ENCODE measurements around the gene INTS7. TPM values are rescaled to one million over a fixed set of nuclear protein-coding genes. Genes with fewer than 3 reads are reported as not detected.
"Not testable (repeated sequence)": the region's sequence is repeated elsewhere in the genome, so short reads cannot be mapped to it uniquely, and the experiment has no call there.

The INTS7 gene
- polyA plus RNA-seq, 3 donors from 2014 or later = 16.6 to 17.3 (median 17.0) TPM

- peak overlapping the region; percentile 32 to 65 (median 46) for H3K27ac Mint-ChIP-seq
- H3K9me3 Mint-ChIP-seq = no peaks in the 10 kb centered on the region
- peaks cover 23 to 36% of the 10 kb centered on the region in 2 donors for H3K4me1 Mint-ChIP-seq
- peak overlapping the region in 3 of 5 donors; percentile 11 to 40 (median 39) for H3K4me3 Mint-ChIP-seq
- peaks cover 0 to 2% (median 2%) of the 10 kb centered on the region in 3 donors for H3K27me3 Mint-ChIP-seq (ENCODE audit: low read depth in 3 of 3)
- H3K36me3 Mint-ChIP-seq = no peaks in the 10 kb centered on the region
- no peak for DNase-seq
These were observed 106.2 kb downstream of the INTS7 start for GRCh38 chr1:211928993-211929637.

GRCh38 chr1:211928290-211928801 lies 107.0 kb downstream of the INTS7 start:
- Mint-ChIP-seq H3K9me3 (no peaks in the 10 kb centered on the region), H3K4me3 (no peak overlapping the region), H3K4me1 (peaks cover 17 to 28% of the 10 kb centered on the region in 2 donors), H3K36me3 (no peaks in the 10 kb centered on the region), H3K27ac (peak overlapping the region in 2 of 6 donors; percentile 50 to 65), H3K27me3 (ENCODE audit: low read depth in 3 of 3) (peaks cover 0 to 5% (median 2%) of the 10 kb centered on the region in 3 donors)
- DNase-seq = no peak

GRCh38 chr1:211925016-211925415 lies 110.3 kb downstream of the INTS7 start:
- Mint-ChIP-seq H3K27me3 (ENCODE audit: low read depth in 3 of 3) (peaks cover 0 to 8% (median 4%) of the 10 kb centered on the region in 3 donors), H3K4me1 (peaks cover 11 to 14% of the 10 kb centered on the region in 2 donors), H3K27ac (no peak overlapping the region), H3K9me3 (no peaks in the 10 kb centered on the region), H3K36me3 (no peaks in the 10 kb centered on the region), H3K4me3 (no peak overlapping the region)
- no peak for DNase-seq

DNA sequence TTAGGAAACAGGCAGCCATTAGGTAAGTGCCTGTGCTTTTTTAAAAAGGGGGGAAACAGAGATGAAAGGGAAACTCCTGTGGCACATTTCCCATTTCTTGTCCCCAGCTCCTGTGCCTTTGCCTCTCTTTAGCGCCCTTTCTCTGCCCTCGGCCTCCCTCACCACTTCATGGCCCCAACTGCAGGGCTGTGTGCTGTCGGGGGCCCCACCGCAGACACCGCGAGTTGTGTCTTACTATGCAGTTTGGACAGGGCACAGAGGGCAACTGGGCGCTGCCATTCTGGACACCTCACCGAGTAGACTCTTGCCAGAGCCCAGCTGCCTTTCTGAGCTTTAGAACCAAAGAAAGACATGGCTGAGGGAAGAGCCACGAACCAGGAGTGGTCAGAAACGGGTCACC lies 111.1 kb downstream of the INTS7 start:
- Mint-ChIP-seq H3K27me3 (ENCODE audit: low read depth in 3 of 3) (peaks cover 0 to 8% (median 2%) of the 10 kb centered on the region in 3 donors), H3K36me3 (no peaks in the 10 kb centered on the region), H3K27ac (no peak overlapping the region), H3K4me1 (peaks cover 8 to 9% of the 10 kb centered on the region in 2 donors), H3K4me3 (no peak overlapping the region), H3K9me3 (no peaks in the 10 kb centered on the region)
- DNase-seq = no peak

- DNase-seq = no peak
- Mint-ChIP-seq H3K27ac (no peak overlapping the region), H3K4me3 (no peak overlapping the region), H3K4me1 (peaks cover 0 to 1% of the 10 kb centered on the region in 2 donors), H3K36me3 (no peaks in the 10 kb centered on the region), H3K27me3 (ENCODE audit: low read depth in 3 of 3) (peaks cover 0 to 8% (median 3%) of the 10 kb centered on the region in 3 donors), H3K9me3 (no peaks in the 10 kb centered on the region)
These were observed 112.3 kb downstream of the INTS7 start for GRCh38 chr1:211923095-211923494.

DNA sequence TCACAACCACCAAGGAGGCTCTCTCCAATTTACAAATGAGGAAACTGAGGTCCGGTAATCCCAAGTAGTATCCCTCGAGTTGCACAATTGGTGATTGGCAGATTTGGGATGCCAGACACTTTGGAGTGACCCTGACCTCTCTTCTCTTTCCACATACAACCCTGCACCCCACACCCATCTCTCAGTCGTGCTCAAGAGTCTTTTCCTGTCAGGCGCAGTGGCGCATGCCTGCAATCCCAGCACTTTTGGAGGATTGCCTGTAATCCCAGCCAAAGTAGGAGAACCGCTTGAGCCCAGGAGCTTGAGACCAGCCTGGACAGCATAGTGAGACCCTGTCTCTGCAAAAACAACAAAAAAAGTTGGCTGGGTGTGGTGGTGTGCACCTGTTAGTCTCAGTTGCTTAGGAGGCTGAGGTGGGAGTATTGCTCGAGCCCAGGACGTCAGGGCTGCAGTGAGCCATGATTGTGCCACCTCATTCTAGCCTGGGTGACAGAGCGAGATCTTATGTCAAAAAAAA lies 113.7 kb downstream of the INTS7 start:
- Mint-ChIP-seq H3K4me1 (no peaks in the 10 kb centered on the region), H3K27ac (no peak overlapping the region), H3K27me3 (ENCODE audit: low read depth in 3 of 3) (peaks cover 0 to 12% (median 4%) of the 10 kb centered on the region in 3 donors), H3K9me3 (no peaks in the 10 kb centered on the region), H3K4me3 (no peak overlapping the region), H3K36me3 (no peaks in the 10 kb centered on the region)
- DNase-seq = no peak

DNA sequence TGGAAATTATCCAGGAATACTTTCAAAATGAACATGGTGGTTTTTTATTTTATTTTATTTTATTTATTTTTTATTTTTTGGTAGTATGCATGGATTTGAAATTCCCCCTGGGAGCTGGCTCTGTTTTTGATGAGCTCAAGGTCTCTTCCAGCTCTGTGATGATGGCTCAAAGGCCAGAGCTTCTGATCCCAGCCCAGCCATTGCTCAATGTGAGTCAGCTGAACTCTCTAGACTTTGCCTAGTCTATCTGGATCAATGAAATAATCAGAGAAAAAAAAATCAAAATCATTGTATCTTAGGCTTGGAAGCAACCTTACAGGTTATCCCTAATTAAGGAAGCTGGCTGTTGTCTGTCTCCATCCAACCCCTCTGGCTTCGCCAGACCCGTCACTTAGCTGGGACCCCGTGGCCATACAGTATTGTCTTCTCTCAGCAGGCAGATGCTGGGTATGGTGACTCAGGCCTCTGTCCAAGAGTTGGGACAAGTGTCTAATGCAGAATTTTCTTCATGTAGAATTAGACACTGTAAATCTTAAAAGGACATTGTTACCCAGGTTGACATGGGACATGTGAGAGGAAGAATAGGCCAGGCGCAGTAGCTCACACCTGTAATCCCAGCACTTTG lies 114.6 kb downstream of the INTS7 start:
- no peak overlapping the region for H3K27ac Mint-ChIP-seq
- DNase-seq = no peak
- no peak overlapping the region for H3K4me3 Mint-ChIP-seq
- peaks cover 0 to 2% (median 0%) of the 10 kb centered on the region in 6 donors for H3K9me3 Mint-ChIP-seq
- no peaks in the 10 kb centered on the region for H3K36me3 Mint-ChIP-seq
- H3K4me1 Mint-ChIP-seq = no peaks in the 10 kb centered on the region
- peaks cover 2 to 14% (median 4%) of the 10 kb centered on the region in 3 donors for H3K27me3 Mint-ChIP-seq (ENCODE audit: low read depth in 3 of 3)

DNA sequence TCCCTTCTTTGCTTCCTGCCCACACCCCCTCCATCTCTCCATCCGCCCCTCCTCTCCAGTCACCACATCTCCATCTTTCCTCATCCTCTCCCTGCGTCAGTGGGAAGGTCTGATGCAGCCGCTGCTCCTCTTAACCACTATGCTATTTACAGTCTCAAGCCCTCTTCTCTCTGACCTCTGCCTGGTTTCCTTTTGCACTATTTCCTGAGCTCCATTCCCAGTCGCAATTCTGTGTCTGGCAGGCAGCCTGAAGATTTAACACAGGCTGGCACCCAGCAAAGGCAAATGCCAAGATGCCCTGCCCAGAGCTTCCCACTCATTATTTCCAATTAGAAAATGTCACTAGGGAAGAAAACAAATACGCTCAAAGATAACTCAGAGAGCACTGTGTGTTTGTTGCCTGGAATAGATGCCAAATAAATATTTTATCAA lies 115.2 kb downstream of the INTS7 start:
- Mint-ChIP-seq H3K36me3 (no peaks in the 10 kb centered on the region), H3K4me1 (no peaks in the 10 kb centered on the region), H3K27me3 (ENCODE audit: low read depth in 3 of 3) (peaks cover 2 to 14% (median 4%) of the 10 kb centered on the region in 3 donors), H3K9me3 (peaks cover 0 to 2% (median 0%) of the 10 kb centered on the region in 6 donors), H3K27ac (peak overlapping the region in 1 of 6 donors; percentile 65), H3K4me3 (no peak overlapping the region)
- no peak for DNase-seq

GRCh38 chr1:211918843-211919414 lies 116.4 kb downstream of the INTS7 start:
- Mint-ChIP-seq H3K27me3 (ENCODE audit: low read depth in 3 of 3) (peaks cover 2 to 14% (median 4%) of the 10 kb centered on the region in 3 donors), H3K27ac (no peak overlapping the region), H3K36me3 (no peaks in the 10 kb centered on the region), H3K4me1 (no peaks in the 10 kb centered on the region), H3K9me3 (peaks cover 0 to 2% (median 0%) of the 10 kb centered on the region in 6 donors), H3K4me3 (no peak overlapping the region)
- DNase-seq = no peak

GRCh38 chr1:211916458-211916857 lies 118.9 kb downstream of the INTS7 start:
- H3K4me3 Mint-ChIP-seq; H3K4me1 Mint-ChIP-seq; H3K27ac Mint-ChIP-seq; H3K27me3 Mint-ChIP-seq (ENCODE audit: low read depth in 3 of 3); H3K9me3 Mint-ChIP-seq; H3K36me3 Mint-ChIP-seq; DNase-seq: not testable (repeated sequence)

DNA sequence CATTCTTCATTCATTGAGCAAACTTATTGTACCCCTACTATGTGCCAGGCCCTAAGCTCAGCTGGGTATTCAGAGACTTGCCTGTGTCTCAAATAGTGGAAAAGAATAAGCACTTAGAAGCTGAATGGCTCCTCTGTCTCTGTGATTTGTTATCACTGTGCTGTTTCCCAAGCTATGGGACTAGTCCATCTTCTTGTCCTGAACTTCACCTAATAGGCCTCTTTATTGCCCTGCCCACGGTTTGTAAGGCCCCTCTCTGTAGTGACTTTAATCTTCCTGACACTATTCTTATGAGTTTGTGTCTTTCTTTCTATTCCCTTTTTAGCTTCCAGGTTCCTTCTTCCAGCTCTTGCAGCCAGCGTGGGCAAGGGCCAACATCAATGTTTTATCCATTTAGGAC lies 119.4 kb downstream of the INTS7 start:
- no peak for DNase-seq
- Mint-ChIP-seq H3K4me1 (no peaks in the 10 kb centered on the region), H3K27ac (no peak overlapping the region), H3K9me3 (peaks cover 0 to 2% (median 0%) of the 10 kb centered on the region in 6 donors), H3K27me3 (ENCODE audit: low read depth in 3 of 3) (peaks cover 2 to 6% (median 2%) of the 10 kb centered on the region in 3 donors), H3K4me3 (no peak overlapping the region), H3K36me3 (no peaks in the 10 kb centered on the region)

- DNase-seq = no peak
- H3K9me3 Mint-ChIP-seq = peaks cover 0 to 2% (median 0%) of the 10 kb centered on the region in 6 donors
- H3K27ac Mint-ChIP-seq = no peak overlapping the region
- H3K36me3 Mint-ChIP-seq = peaks cover 0 to 4% (median 0%) of the 10 kb centered on the region in 3 donors
- no peaks in the 10 kb centered on the region for H3K4me1 Mint-ChIP-seq
- no peak overlapping the region for H3K4me3 Mint-ChIP-seq
- H3K27me3 Mint-ChIP-seq (ENCODE audit: low read depth in 3 of 3) = peaks cover 0 to 6% (median 5%) of the 10 kb centered on the region in 3 donors
These were observed 122.4 kb downstream of the INTS7 start for GRCh38 chr1:211912844-211913432.

- no peak overlapping the region for H3K4me3 Mint-ChIP-seq
- H3K27ac Mint-ChIP-seq = no peak overlapping the region
- DNase-seq = no peak
- H3K4me1 Mint-ChIP-seq = no peaks in the 10 kb centered on the region
- peaks cover 0 to 2% (median 0%) of the 10 kb centered on the region in 6 donors for H3K9me3 Mint-ChIP-seq
- H3K27me3 Mint-ChIP-seq (ENCODE audit: low read depth in 3 of 3) = peaks cover 0 to 6% (median 5%) of the 10 kb centered on the region in 3 donors
- peaks cover 0 to 4% (median 0%) of the 10 kb centered on the region in 3 donors for H3K36me3 Mint-ChIP-seq
These were observed 123.3 kb downstream of the INTS7 start for GRCh38 chr1:211912038-211912437.

Measured in immature natural killer cell (primary cell).